ENCODE data around the gene BEST1.
A peak's percentile ranks its signal among the peaks of the same experiment; 100 is the strongest.

GRCh38 chr11:61963016-61963281 lies 12.8 kb downstream of the BEST1 start:
- no peak for TF ChIP-seq TAF1 (IDR thresholded peaks at IDR 0.05; ENCODE audit: low read depth, low read length)
- no peak for TF ChIP-seq POLR2A (IDR thresholded peaks at IDR 0.05; ENCODE audit: low read depth, low read length)
- peak; percentile 86 for TF ChIP-seq POLR2AphosphoS5 (IDR thresholded peaks at IDR 0.05; ENCODE audit: low read depth, low read length)
- no peak for TF ChIP-seq SPI1 (IDR thresholded peaks at IDR 0.05; ENCODE audit: low read depth, low read length)
- no peak for TF ChIP-seq PAX5 (IDR thresholded peaks at IDR 0.05; ENCODE audit: insufficient read depth, low read length, severe bottlenecking)
- TF ChIP-seq POU2F2 (IDR thresholded peaks at IDR 0.05; ENCODE audit: low read depth, low read length), result no peak; the same call in 1 of the 2 replicates
